ENCODE data around the gene TAS1R2.

DNA sequence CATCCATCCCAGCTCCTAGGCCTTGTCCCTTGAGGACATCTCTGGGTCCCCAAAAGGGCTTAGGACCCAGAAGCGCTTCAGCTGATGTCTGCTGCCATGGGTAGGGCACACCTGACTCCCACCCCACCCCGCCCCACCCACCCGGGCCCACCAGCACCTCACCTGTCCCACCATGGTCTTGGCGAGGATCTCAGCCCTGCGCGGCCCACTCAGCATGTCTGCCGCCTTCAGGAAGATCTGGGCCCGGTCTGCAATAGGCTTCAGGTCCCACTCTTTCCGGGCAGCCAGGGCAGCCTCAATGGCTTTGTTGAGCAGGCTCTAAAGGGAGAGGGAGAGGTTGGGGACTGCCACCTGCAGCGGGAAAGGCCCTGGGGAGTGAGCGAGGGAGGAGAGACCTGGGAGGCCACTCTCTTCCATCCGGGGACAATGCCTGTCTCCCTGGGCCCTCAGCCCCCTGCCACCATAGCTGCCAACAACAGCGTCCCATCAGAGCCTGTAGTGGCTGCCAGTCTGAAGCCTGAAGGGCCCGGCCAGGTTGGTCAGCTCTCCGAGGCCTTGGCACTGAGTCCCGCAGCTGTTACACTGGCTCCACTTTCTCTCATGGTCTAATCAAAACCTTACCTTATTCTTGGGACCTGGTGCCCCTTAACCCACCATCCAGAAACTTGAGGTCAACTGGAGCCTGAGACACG, 26.0 kb upstream of the TAS1R2 start:
- TF ChIP-seq, protein P1, sequence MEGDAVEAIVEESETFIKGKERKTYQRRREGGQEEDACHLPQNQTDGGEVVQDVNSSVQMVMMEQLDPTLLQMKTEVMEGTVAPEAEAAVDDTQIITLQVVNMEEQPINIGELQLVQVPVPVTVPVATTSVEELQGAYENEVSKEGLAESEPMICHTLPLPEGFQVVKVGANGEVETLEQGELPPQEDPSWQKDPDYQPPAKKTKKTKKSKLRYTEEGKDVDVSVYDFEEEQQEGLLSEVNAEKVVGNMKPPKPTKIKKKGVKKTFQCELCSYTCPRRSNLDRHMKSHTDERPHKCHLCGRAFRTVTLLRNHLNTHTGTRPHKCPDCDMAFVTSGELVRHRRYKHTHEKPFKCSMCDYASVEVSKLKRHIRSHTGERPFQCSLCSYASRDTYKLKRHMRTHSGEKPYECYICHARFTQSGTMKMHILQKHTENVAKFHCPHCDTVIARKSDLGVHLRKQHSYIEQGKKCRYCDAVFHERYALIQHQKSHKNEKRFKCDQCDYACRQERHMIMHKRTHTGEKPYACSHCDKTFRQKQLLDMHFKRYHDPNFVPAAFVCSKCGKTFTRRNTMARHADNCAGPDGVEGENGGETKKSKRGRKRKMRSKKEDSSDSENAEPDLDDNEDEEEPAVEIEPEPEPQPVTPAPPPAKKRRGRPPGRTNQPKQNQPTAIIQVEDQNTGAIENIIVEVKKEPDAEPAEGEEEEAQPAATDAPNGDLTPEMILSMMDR (IDR thresholded peaks at IDR 0.05) = no peak
- no peak for TF ChIP-seq POLR2AphosphoS5 (IDR thresholded peaks at IDR 0.05; ENCODE audit: insufficient read depth in 1 of 2, low read depth in 1 of 2)
